ENCODE data around the gene CCDC184.

GRCh38 chr12:48197549-48197970 is 14.1 kb downstream of the CCDC184 start:
- no peak for TF ChIP-seq SP1 (IDR thresholded peaks at IDR 0.05)
- no peak for TF ChIP-seq SUZ12 (IDR thresholded peaks at IDR 0.05)
- TF ChIP-seq FOXK2 (IDR thresholded peaks at IDR 0.05), result no peak
